Stimulated activated CD8-positive, alpha-beta memory T cell treated with anti-CD3 and anti-CD28 coated beads, Interleukin-15, amount 100 ng/mL, for 48 hours (primary cell): ENCODE results near the gene BOD1L2.

Source experiments
- DNase-seq, 2 donors: peaks; one replicate each; pipeline ENCODE4 v3.0.0-alpha.2; 2020; ENCODE audit warnings: low read depth in 2 of 2

BOD1L2 gene

DNA sequence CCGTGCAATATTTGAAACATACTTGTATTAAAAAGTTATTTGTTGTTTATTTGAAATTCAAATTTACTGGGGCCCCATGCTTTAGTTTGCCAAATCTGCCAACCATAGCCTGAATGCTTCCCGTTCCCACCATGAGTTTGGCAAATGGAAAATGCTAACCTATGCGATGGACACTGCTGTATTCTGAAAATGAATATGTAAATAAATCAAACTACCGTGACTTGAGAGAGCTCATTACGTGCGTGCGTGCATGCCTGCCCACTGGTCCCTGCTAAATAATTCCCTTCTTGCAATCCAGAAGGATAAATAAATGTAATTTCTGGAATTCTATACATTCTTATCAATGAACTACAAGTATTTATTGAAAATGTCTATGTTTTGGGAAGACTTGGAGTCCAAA is 3.2 kb downstream of the BOD1L2 start:
- DNase-seq: no peak

DNA sequence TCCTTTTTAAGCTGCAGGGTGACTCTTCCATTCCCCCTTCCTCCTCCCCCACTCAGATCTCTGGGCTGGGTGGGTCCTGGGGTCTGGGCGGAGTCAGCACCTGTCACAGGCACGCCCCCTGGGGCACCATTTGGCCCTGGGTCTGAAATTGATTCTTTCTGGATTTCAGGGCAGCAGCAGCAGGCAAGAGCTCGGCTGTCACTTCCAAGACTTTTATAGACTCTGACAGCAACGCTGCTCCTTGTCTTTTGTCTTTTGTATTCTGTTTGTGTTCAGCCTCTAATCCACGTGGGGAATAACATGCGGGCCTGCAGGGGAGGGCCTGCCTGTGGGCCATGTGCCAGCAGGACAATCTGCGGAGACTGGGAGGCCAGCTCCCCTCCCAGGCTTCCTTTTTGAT is 3.9 kb downstream of the BOD1L2 start:
- DNase-seq: no peak

DNA sequence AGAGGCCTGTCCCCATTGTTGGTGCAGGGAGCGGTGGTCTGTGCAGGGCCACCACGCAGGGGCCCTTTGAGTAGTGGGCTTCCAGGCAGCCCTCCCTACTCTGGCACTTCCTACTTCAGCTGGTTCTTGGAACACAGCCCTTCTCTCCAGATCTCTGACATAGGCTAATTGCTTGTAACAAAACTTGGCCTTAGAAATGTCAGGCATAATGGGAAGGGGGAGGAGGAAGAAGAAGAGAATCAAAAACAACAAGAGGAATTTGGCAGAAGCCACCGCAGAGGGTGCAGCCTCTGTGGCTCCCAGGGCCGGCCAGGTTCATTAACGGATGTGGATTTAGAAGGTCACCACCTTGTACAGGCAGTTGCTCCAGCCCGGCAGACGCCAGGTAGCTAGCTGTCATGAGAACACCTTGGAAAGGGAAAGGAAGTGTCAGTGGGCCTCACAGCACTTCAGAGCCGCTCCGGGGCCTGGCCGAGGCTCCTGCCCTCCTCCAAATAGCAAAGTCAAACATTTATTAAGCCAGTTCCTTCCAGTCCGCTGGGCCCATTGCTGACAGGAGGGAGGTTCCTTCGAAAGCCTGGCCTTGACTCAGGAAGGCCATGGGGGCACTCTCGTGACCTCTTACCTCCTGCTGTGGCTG is 7.4 kb downstream of the BOD1L2 start:
- no peak for DNase-seq

DNA sequence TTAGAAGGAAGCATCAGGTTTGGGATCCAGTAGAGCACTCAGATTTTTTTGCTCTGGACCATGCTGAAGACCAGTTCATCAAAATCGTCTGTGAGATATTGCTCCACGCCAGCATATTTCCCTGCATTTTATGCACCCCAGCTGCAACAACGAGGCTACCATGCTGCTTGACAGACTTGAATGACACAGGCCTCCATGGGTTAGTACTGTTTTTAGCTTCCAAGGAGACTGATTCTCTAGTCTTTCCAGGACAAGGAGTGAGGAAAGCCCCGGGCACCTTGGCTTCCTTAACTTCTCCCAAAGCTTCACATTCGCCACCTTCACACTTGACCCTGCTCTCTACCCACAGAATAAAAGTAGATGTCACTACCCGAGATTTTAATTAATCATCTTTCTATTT is 17.5 kb downstream of the BOD1L2 start:
- no peak for DNase-seq

DNA sequence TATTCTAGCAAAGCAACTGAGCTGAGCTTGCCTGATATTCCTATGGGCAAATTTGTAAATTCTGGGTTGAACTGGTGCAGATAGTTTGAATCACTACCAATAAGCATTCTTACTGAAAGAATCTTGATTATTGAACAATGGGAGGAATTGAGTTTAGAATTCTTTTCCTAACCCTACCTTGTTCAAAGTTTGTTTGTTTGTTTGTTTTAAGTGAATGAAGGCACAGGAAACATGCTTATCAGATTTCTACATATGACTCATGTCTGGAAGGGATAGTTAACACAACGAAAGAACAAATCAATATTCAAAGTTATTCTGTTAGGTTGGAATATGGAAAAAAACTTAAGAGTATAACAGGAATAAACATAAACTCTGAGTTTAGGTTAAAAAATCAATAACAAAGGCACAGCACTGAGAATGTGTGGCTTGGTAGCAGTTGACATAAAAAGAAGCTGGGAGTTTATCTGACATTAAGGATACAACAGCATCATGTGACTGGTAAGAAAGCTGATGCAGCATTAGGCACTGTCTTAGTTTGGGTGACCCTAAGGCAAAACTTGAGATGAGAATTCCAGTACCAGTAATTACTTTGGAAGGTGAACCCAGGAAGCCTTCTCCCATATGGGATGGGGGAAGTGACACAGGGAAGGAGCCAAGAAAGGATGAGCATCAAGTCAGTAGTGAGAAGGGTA is 20.9 kb downstream of the BOD1L2 start:
- DNase-seq: no peak

DNA sequence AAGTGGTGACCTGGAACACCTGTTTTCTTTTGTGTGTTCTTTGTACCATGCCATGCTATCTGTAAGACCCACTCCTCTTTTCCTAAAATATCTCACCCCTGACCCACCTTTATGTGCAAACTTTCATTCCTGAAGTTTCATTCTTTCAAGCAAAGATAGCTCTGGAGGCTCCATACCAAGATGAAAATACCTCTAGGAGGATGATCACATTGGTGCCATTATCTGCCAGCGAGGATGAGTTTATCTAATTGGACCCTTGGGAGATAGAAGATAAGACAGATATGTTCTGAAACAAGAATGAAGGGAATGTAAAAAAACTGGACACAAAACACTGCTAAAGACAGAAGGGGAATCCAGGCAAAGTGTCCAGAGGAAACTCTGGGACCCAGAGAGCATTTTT is 24.1 kb downstream of the BOD1L2 start:
- DNase-seq: no peak

DNA sequence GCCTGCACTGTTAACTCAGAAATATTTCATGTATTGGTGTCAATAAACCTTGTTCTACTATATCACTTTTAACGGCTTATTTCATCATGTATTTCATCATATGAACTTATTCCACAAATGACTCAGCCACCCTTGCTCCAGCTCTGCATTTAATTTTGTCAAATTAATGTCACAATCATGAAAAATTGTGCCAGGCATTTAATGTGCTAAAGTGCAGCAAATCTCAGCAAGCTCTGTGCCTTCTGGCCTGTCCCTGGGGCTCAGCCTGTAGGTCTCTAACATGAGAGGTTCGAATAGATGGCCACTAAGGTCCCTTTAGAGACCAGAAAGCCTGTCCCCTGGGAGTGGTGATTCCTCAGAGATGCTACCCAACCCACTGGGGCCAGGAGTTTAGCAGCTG is 28.6 kb downstream of the BOD1L2 start:
- no peak for DNase-seq

DNA sequence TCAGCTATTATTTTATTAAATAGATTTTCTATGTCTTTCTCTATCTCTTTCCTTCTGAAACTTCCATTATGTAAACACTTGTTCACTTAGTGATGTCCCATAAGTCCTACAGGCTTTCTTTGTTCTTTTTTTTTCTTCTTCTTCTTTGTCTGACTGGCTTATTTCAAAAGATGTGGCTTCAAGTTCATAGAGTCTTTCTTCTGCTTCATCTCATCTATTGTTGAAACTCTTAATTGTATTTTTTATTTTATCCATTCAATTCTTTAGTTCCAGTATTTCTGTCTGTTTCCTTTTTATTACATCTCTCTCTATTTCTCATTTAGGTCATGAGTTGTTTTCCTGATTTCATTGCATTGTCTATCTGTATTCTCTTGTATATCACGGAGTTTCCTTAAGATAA is 38.5 kb downstream of the BOD1L2 start:
- no peak for DNase-seq

DNA sequence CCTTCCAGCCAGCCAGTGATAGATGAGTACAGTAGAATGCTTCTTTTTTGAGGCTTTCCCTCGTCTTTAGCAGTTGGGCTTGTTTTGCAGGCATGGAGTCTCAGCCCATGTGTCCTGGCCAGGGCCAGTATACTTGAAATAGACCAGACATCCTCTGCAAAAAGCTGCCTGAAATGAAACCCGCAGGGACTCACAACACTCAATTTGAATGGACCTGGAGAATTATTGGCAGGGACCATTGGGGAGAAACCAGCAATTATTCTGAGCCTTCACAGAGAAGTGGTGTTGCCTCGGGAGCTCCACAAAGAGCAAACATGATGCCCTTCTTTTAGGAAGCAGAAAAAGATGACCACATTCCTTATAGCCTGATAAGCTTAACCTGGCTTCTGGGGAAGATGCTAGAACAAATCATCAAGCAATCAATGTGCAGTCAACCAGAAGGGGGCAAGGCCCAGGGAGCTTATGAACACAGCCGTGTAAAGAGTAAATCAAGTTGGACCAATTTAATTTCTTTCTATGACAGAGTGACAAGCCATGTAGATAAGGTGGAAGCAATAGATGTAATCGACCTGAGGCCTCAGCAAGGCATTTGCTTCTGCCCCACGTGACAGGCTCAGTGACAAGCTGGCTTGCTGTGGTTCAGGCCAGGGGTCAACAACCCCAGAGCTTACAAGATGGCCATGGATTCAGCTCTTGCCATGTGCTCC is 42.1 kb downstream of the BOD1L2 start:
- no peak for DNase-seq

DNA sequence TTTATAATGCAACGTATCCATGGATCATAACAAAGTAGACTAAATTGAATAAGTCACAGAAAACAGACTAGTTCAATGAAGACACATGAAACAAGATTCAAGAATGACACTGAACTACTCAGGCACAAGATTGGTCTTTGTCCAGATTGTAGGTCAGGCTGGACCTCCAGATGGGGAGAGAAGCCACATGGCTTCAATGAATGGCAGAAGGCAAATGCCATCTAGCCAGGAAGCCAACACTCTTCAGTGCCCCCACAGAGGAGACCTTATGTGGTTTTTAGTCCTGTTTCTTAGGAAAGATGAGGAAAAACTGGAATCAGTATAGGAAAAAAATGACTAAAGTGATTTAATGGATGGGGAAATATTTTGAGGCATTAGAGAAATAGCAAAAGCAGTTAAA is 43.1 kb downstream of the BOD1L2 start:
- DNase-seq: no peak

DNA sequence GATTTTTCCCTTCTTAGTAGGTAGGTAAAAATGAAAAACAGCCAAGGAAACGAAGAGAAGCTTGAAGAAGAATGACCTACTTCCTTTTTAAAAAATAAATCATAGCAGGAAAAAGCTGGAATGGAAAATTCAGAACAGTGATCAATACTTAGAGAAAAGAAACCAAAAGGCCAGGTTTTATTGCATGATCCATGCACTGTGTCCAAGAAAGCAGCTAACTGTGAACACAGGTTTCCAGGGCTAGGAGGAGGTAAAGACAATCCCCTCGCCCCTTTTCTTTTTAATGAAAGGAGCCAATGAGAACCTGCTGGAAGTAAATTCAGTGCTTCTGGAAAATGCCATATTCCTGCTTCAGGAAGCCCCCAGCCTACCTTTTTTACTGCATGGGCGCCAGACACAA is 47.2 kb downstream of the BOD1L2 start:
- no peak for DNase-seq

DNA sequence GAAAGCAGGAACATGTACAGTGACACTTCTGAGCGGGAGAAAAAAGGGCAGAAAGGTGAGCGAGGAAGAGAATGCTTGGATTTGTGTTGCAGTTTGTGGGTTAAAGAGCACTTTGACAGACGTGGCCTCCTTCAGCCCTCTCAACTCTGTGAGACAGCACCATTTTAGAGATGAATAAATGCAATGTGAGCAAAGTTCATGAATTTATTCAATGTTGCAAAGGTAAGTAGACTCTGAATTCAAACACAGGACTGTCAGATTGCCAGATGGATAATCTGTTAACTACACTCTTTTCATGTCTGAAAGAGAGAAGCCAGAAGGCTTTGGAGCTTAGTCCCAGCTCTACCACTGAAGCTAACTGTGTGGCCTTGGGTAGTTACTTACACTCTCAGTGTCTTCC is 47.7 kb downstream of the BOD1L2 start:
- no peak for DNase-seq

DNA sequence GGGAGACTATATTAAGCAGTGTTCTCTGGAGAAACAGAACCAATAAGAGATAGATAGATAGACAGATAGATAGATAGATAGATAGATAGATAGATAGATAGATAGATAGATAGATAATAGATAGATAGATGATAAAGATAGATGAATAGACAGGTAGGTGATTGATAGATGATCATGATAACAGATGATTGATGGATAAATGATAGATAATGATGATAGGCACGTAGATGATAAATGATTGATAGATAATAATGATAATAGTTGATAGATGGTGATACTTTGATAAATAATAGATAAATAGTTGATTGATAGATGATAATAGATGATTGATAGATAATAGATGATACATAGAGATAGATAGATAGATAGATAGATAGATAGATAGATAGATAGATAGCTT is 48.5 kb downstream of the BOD1L2 start:
- DNase-seq: no peak

DNA sequence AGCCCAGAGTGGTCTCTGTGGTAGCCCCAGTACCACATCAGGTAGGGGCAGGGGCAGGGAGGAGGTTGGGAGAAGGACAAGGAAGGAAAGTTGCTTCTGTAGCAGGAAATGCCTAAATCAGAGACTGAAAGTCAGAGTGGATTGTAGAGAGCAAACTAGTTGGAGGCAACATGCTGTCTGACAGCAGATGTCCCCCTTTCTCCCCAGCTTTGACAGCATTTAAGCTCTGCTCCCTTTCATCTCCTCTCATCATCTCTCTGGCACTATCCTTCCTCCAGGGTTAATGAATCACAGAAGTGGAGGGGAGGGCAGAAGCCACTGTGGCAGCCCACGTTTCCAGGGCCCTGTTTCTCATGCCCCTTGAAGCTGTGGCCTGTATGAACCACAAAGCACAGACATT is 50.4 kb downstream of the BOD1L2 start:
- DNase-seq: no peak

DNA sequence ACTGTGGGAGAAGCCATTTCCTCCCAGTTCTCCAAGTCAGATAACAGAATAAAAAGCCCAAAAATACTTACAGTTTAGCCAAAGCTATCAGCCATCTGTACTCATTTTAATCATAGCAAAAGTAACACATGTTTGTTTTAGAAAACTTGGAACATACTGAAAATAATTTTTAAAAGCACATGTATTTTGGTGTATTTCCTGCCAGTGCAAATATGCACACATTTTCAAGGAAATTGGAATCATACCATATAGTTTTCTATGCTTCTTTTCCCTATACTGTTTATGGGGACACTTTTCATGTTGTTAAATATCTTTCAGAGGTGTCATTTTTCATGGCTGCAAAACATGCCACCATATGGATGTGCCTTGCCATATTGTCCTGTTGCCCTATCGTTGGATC is 51.2 kb downstream of the BOD1L2 start:
- DNase-seq: no peak
